ENCODE measurements around the gene NCBP3. TPM values are rescaled to one million over a fixed set of nuclear protein-coding genes. Genes with fewer than 3 reads are reported as not detected.

The NCBP3 gene
- total and polyA plus RNA-seq, 2 of the 4 experiments (the other 2 are of a cell fraction): 10.8 to 13.5 TPM

- Histone ChIP-seq H2BK15ac (ENCODE audit: low read depth, low read length) (no peak overlapping the region), H2AFZ (replicated peaks; ENCODE audit: low read length, poor library complexity) (no peak overlapping the region), H4K5ac (ENCODE audit: low read depth, low read length) (no peak overlapping the region), H3K14ac (replicated peaks; ENCODE audit: low read depth, low read length) (no peak overlapping the region), H3K4me2 (ENCODE audit: low read depth, low read length) (no peak overlapping the region), H3K4ac (ENCODE audit: low read depth, low read length) (no peak overlapping the region), H4K20me1 (ENCODE audit: insufficient read depth, low read length) (peaks cover 24% of the 10 kb centered on the region), H3K4me3 (ENCODE audit: insufficient read depth, low read depth, low read length) (no peak overlapping the region), H3K9ac (ENCODE audit: low read depth, low read length) (no peak overlapping the region), H2BK5ac (ENCODE audit: low read depth, low read length, poor library complexity, severe bottlenecking) (no peak overlapping the region), H3K23ac (ENCODE audit: low read depth, low read length) (no peak overlapping the region), H3K4me1 (ENCODE audit: control insufficient read depth, insufficient read depth, low read length) (peaks cover 10% of the 10 kb centered on the region), H2BK20ac (ENCODE audit: low read depth, low read length) (no peak overlapping the region), H4K8ac (ENCODE audit: low read depth in 2 of 2, low read length in 2 of 2) (no peak overlapping the region), H3K56ac (ENCODE audit: extremely low read depth, insufficient read depth, low read length) (no peak overlapping the region), H3K79me1 (ENCODE audit: low read depth in 1 of 2, low read length in 2 of 2) (peaks cover 12 to 26% of the 10 kb centered on the region in 2 experiments), H2AK9ac (replicated peaks; ENCODE audit: low read depth, low read length, poor library complexity) (no peak overlapping the region), H2AK5ac (ENCODE audit: low read depth, low read length) (no peak overlapping the region), H3K36me3 (ENCODE audit: control insufficient read depth, insufficient read depth, low read length) (peaks cover 28% of the 10 kb centered on the region), H3K9me1 (ENCODE audit: insufficient read depth, low read length) (peaks cover 10% of the 10 kb centered on the region), H3K27me3 (ENCODE audit: control insufficient read depth, insufficient read depth, low read length) (no peaks in the 10 kb centered on the region), H3K9me3 (ENCODE audit: control insufficient read depth, insufficient read depth, low read length) (no peaks in the 10 kb centered on the region), H3K18ac (ENCODE audit: low read depth, low read length) (no peak overlapping the region), H2BK120ac (ENCODE audit: low read depth, low read length) (no peak overlapping the region), H3K27ac (ENCODE audit: insufficient read depth, low read length) (no peak overlapping the region), H4K91ac (ENCODE audit: insufficient read depth, low read depth, low read length) (no peak overlapping the region)
- WGBS, 2 experiments (ENCODE audit: extremely low coverage in 2 of 2, insufficient read length in 1 of 2): no CpG with 5 or more reads among the region's 6 CpGs
- in situ Hi-C loops (cut with MboI; ENCODE audit: low sequenced_read_pairs): loop anchor here (5.0 kb wide), 1 partner anchor 90 kb away; no protein-coding TSS in a partner anchor
- ATAC-seq (ENCODE audit: low read depth) (no peak), DNase-seq (peak; percentile 66)
- TF ChIP-seq POLR2A (IDR thresholded peaks at IDR 0.05; ENCODE audit: low read depth, low read length) (no peak), SMC3 (IDR thresholded peaks at IDR 0.05; ENCODE audit: low read depth, low read length) (peak; percentile 73), RAD21 (IDR thresholded peaks at IDR 0.05; ENCODE audit: low read length) (peak; percentile 82), RFX5 (IDR thresholded peaks at IDR 0.05; ENCODE audit: low read depth, low read length) (no peak), MAFK (IDR thresholded peaks at IDR 0.05; ENCODE audit: low read depth, low read length) (no peak)
- TF ChIP-seq, protein P1, sequence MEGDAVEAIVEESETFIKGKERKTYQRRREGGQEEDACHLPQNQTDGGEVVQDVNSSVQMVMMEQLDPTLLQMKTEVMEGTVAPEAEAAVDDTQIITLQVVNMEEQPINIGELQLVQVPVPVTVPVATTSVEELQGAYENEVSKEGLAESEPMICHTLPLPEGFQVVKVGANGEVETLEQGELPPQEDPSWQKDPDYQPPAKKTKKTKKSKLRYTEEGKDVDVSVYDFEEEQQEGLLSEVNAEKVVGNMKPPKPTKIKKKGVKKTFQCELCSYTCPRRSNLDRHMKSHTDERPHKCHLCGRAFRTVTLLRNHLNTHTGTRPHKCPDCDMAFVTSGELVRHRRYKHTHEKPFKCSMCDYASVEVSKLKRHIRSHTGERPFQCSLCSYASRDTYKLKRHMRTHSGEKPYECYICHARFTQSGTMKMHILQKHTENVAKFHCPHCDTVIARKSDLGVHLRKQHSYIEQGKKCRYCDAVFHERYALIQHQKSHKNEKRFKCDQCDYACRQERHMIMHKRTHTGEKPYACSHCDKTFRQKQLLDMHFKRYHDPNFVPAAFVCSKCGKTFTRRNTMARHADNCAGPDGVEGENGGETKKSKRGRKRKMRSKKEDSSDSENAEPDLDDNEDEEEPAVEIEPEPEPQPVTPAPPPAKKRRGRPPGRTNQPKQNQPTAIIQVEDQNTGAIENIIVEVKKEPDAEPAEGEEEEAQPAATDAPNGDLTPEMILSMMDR (conservative IDR thresholded peaks at IDR 0.05; ENCODE audit: low read depth, low read length): peak; percentile 64
- intact Hi-C loops (cut with micrococcal nuclease): no loop called here
- ChIA-PET POLR2A (ENCODE audit: unreplicated experiment) (interaction anchor here (0.5 kb wide), 1 partner anchor 1229 kb away, joined by 9 read pairs; no protein-coding TSS in a partner anchor), CTCF (interaction anchor here (0.7 to 2.7 kb wide), 5 partner anchors 15 to 95 kb away, joined by 3 to 17 read pairs (median 3); no protein-coding TSS in a partner anchor)
- BruUV-seq (replicated peaks): no TSS peak
- dilution Hi-C loops (cut with HindIII; ENCODE audit: low sequenced_read_pairs, unreplicated experiment): no loop called here
Measured at GRCh38 chr17:3827124-3827773, 18.8 kb downstream of the NCBP3 start.

Measured in IMR-90 (cell line).